GM19372 (cell line): ENCODE measurements around the gene SDF2.
"Not testable (repeated sequence)": the region's sequence is repeated elsewhere in the genome, so short reads cannot be mapped to it uniquely, and the experiment has no call there.

ENCODE experiments used
- ATAC-seq: cut with Tn5 transposase; IDR thresholded peaks from one replicate; pipeline ENCODE4 v1.9.1; 2021; ENCODE audit warnings: mild to moderate bottlenecking, low read depth, moderate library complexity; ENCODE audit not compliant: unreplicated experiment

Gene SDF2

DNA sequence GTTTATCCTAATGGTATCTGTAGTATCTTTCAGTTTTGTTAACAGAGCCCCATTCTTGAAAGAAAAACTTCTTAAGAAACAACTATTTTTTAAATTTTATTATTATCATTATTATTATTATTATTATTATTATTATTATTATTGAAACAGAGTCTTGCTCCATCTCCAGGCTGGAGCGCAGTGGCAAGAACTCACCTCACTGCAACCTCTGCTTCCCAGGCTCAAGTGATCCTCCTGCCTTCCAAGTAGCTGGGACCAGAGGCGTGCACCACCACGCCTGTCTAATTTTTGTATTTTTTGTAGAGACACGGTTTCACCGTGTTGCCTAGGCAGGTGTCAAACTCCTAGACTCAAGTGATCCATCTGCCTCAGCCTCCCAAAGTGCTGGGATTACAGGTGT, 23.7 kb upstream of the SDF2 start:
- ATAC-seq: no peak

DNA sequence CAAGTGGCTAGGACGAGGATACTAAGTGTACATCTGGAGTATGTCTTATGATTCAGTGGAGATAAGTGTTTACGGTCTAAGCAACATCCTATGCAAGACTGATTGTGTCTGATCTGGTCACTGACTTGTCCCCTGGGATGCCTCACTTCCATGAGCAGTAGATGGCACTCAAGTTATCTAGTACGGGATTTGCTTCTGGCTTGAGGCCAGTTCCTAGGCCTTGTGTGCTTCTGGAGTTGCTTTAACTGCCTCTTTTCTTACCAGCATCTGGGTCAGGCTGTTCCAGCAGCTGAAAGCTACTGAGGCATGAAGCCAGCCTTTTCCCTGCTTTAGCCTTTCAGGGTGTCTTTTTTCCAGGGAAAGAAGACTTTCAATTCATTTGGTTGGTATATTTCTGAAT, 23.3 kb upstream of the SDF2 start:
- ATAC-seq: no peak

DNA sequence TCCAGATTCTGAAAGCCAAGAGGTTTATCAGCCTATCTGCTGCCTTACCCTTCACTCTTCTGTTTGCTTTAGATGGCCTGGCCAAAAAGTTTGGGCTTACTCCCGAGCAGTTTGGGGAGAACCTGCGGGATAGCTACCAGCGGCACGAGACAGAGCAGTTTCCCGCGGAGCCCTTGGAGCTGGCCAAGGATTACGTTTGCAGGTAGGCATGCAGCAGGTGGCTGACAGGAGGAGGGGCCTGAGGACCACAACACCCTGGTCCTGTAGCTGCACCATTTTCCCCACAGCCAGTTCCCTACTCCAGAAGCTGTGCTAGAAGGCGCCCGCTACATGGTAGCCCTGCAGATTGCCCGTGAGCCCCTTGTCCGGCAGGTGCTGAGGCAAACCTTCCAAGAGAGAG, 20.9 kb upstream of the SDF2 start:
- ATAC-seq: no peak

DNA sequence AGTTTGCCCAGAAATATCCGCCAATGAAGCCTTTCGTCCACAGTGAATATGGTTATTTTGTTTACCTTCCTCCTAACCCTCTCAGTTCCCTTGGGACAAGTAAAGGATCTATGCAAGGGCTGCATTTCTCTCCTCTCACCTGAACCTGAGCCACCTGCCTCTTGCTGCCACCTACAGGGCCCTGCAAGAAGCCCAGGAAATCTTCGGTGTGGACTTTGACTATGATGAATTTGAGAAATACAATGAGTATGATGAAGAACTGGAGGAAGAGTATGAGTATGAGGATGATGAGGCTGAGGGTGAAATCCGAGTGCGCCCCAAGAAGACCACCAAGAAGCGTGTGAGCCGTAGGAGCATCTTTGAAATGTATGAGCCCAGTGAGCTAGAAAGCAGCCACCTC, 14.3 kb upstream of the SDF2 start:
- no peak for ATAC-seq

DNA sequence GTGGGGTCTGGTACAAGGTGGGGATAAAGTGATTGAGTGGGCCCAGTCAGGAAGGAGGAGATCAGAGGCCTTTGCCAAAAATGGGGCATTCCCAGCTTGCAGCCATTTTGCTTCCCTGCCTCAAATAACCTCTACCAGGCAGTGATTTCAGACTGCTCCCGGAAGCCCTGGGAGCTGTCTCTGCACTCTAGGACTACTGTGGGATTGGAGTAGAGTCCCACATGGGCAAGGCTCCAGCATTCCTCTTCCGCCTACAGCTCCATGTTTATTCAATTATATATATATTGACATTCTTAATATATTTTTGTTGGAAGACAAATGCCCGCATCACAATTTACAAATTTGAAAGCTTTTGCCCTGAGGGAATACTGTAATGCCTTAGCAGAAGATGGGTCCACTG, 13.8 kb upstream of the SDF2 start:
- no peak for ATAC-seq

DNA sequence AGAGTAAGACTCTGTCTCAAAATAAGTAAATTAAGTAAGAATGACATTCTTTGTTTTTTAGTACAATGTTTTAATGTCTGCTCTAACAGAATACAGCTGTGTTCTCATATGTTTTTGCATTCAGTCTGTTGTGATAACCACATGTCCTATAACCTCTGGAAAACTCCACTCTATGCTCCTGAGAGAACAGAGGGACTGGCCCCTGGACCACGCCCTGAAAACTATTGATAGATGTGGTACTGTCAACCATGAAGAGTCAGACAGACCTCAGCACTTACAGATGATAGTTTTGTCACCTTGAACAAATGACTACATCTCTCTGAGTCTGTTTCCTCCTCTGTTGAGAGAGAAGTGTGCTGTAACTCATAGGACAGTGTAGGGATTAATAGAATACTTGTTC, 8.2 kb upstream of the SDF2 start:
- ATAC-seq: no peak

DNA sequence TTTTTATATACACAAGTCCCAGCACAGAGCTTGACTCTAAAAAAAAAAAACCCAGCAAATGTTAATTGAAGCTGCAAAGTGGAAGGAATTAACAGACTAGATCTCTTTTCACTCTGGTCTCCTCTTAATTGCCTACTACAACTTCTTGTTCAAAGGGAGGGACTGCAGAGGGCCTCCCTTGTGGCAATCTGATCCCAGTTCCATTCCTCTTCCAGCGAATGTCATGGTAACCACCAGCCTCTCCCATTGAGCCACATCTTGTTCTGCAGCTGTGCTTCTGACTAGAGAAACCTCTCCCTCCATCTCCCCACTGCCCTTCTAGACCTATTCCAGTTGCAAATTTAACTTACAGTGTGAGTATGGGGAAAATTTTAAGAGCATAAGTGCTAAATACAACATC, 6.2 kb upstream of the SDF2 start:
- ATAC-seq: no peak

DNA sequence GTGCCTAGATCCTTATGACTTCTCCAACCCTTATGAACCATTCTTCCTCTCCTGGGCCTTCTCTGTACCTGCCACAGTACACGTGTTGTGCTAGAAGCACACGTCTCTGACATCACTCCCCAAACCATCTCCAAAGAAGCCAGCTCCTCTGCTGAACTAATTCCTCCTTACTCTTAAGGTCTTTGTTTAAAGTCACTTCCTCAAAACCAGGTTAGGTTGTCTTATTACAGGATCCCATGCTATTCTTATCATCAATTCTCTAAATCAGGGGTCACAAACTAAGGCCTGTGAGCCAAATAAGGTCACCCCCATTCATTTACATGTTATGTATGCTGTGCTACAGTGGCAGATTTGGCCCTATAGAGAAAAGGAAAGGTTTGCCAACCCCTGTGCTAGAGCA, 4.3 kb upstream of the SDF2 start:
- ATAC-seq: no peak

DNA sequence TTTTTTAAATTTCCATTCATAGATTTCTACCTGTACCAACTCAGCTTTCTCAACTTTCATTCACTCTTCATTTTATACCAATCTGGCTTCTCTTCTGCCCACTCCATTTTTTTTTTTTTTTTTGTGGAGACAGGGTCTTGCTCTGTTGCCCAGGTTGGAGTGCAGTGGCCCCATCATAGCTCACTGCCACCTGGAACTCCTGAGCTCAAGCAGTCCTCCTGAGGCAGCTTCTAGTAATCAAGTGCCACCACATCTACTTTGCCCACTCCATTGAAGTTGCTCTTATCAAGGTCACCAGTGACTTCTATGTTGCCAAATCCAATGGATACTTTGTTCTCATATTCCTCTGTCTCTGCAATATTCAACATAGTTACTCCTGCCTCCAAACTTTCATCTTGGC, 2.0 kb upstream of the SDF2 start:
- ATAC-seq: no peak

DNA sequence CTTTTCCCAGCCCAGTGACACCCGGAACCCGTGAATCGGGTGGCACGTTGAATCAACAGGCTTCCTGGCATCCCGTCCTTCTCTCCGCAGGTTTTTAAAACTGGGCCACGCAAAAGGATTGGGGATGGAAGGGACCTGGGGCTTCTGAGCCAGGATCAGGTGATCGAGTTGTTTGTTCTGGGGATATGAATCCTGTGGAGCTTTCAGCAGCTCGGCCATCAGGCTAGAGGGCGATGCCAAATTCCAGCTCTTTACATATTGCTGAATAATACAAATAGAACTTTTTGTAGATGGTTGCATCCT, 772 bp upstream of the SDF2 start:
- ATAC-seq: no peak

DNA sequence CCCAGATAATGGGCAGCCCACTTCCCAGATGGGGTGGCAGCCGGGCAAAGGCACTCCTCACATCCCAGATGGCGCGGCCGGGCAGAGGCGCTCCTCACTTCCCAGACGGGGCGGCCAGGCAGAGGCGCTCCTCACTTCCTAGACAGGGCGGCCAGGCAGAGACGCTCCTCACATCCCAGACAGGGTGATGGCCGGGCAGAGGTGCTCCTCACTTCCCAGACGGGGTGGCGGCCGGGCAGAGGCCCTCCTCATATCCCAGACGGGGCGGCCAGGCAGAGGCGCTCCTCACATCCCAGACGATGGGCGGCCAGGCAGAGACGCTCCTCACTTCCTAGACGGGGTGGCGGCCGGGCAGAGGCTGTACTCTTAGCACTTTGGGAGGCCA, 2.2 kb downstream of the SDF2 start:
- not testable (repeated sequence) for ATAC-seq

DNA sequence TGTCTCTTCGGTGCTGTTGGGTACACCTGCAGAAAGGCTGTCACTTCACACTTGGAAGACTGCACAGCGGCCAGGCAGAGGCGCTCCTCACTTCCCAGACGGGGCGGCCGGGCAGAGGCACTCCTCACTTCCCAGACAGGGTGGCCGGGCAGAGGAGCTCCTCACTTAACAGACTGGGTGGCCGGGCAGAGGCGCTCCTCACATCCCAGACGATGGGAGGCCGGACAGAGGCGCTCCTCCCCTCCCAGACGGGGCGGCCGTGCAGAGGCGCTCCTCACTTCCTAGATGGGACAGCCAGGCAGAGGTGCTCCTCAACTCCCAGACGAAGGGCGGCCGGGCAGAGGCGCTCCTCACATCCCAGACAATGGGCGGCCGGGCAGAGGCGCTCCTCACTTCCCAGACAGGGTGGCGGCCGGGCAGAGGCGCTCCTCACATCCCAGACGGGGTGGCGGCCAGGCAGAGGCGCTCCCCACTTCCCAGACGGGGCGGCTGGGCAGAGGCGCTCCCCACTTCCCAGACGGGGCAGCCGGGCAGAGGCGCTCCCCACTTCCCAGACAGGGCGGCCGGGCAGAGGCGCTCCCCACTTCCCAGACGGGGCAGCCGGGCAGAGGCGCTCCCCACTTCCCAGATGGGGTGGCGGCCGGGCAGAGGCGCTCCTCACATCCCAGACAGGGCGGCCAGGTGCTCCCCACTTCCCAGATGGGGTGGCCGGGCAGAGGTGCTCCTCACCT, 2.8 kb downstream of the SDF2 start:
- ATAC-seq: not testable (repeated sequence)

DNA sequence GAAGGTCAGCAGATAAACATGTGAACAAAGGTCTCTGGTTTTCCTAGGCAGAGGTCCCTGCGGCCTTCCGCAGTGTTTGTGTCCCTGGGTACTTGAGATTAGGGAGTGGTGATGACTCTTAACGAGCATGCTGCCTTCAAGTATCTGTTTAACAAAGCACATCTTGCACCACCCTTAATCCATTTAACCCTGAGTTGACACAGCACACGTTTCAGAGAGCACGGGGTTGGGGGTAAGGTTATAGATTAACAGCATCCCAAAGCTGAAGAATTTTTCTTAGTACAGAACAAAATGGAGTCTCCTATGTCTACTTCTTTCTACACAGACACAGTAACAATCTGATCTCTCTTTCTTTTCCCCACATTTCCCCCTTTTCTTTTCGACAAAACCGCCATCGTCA, 3.4 kb downstream of the SDF2 start:
- ATAC-seq: not testable (repeated sequence)

DNA sequence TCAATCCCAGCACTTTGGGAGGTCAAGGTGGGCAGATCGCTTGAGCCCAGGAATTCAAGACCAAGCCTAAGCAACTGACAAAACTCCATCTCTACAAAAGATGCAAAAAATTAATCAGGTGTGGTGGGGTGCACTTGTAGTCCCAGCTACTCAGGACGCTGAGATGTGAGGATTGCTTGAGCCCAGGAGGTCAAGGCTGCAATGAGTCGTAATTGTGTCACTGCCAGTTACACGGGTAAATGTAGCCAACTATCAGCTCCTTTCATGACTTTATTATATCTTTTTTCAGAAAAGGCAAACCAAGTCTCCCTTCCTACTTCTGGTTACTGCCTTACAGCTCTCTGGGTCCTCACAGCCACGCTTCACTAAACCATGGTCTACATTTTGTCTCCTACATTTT, 4.0 kb downstream of the SDF2 start:
- ATAC-seq: no peak

DNA sequence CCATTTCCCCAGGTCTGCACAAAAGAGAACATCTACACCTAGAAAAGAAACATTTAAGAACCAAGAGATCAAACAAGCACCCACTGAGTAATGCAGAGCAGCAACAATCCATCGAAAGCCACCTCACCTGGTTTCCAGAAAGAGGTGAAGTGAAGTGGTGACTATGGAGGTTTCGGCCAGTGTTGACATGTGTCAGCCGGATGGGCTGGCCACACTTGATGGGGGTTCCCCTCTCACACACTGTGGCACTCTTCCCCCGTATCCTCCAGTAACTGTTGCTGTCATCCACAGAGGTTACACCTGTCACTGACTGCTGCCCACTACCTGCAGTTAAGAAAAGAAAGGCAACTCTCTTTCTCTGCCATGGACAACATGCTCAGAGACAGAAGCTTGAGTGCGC, 6.5 kb downstream of the SDF2 start:
- ATAC-seq: no peak

DNA sequence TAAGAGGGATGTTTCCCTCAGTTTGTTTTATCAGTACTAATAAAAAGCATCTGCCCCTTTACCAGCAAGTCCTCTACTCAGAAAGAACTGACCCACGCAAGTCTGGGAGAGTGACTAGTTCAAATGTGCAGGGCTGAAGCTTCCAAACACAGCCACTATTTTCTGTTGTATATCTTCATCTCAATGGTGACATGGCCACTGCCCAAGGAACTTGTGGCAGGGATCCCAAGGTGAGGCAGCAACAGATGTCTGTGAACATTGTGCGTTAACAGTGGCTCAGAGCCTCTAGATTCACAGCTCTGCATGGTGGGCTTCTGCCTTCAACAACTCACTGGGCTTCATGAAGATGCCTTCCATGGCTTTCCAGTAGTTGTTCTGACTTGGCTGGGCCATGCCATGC, 13.0 kb downstream of the SDF2 start:
- ATAC-seq: no peak

DNA sequence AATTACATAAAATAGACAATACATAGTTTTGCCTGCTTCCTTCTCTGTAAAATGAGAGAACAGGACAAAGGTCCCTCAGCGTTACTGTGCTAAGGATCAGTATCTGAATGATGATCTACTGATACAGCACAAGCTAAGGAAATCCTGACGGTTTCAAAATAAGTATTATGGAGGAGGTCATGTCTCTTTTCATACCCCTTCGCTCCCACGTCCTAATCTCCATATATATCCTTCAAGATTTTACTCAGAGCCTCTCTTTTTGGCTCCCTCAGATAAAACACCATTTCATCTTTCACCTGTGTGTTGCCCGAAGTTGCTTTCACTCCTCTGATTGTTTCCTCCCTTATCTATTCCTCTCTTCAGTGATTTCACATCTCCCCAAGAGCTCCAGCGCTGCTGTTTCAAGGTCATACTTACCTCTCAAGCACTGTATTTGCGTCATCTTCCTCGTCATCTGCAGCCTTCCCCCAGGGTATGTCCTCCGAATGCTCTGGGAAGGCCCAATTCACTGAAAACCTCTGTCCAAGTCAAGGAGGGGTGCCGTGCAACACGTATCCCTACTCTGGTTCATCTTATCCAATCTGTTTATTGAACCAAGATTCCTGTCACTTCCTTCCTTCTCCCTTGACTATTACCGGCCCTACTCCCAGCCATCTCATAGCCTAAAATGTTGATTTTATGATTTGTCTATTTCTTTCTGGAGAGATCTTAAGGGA, 15.5 kb downstream of the SDF2 start:
- no peak for ATAC-seq

DNA sequence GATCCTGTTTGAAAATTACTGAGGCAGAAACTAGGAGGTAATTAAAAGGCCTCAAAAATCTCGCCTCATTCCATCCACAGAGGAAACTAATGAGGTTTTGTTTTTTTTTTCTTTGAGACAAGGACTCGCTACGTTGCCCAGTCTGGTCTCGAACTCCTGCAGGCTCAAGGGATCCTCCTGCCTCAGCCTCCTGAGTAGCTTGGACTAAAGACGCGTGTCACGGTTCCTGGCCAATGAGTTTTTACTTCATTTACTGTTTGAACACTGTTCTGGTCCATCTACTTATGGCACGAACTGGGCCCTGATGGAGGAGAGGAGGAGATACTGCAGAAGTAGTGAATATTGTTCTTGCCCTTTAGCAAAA, 16.1 kb downstream of the SDF2 start:
- no peak for ATAC-seq

DNA sequence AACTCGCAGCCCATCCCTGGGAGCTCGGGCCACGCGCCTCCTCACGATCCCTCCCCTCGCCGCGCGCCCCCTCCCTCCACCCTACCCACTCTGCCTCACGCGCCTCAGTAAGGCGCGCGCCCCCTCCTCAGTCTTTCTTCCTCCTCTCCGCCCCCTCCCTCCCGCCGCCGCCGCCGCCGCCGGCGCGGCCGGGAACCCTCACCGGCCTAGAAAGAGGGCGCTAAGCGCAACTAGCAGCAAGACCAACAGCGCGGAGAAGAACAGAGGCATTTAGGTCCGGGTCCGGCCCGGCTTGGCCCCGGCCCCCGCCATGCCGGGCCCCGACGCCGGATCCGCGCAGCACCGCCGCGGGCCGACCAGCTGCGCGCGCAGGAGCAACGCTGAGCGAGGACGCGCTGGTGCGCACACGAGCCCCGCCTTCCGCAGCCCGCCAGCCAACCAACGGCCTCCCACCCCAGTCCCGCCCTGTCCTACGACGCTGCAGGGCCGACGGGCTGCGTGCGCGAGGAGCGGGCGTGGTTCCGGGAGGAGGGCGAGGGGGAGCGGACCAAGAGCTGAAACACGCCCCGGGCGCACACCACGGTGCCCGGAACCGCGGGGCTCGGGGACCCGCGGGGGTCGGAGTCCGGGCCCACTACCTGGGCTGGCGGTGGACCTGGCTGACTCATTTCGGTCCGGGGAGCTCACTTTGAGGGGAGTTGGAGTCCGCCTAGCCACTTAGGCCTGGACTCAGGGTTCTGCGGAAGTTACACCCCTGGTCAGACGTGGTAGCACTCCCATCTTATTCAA, 16.7 kb downstream of the SDF2 start, which contains the start of gene BLTP2:
Gene BLTP2, minus strand, starts transcription at position 372 of the 789 bp plus-strand sequence. Its CDS starts 102 bp downstream, at position 270.
- ATAC-seq: peak; percentile 89

DNA sequence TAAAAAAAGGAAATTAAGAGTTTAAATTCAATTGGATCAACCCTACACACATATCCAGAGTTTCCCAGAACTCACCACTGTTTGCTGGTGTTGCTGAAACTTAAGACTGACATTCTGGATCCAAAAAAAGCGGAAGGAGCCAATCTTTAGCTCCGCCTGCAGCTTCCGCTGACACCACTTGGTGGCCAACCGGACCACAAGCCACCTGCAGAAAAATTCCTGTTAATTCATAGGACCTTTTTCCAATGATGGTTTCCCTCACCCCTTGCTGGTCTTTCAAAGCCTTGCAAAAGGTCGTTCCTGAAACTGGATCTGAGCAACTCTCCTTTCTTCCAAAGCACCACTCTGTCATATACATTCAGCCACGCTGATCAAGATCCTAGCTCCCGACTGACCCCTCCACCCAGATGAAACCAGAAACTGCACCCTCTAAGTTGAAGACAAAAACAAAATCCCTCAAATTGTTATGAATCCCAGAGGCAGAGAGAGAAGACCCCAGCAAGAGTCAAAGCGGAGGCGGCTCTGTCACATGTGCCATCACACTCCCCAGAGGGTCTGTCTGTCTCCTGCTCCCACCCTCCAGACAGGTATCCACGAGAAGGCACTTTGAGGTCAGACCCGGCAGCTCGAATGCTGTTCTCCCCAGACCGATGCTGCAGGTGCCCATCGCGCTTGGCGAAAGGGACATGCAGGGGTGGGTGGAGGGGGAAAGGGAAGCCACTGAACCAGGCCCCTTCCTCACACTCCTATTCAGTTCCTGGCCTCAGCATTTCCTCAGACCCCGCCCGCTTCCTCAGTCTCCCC, 17.5 kb downstream of the SDF2 start:
- no peak for ATAC-seq

DNA sequence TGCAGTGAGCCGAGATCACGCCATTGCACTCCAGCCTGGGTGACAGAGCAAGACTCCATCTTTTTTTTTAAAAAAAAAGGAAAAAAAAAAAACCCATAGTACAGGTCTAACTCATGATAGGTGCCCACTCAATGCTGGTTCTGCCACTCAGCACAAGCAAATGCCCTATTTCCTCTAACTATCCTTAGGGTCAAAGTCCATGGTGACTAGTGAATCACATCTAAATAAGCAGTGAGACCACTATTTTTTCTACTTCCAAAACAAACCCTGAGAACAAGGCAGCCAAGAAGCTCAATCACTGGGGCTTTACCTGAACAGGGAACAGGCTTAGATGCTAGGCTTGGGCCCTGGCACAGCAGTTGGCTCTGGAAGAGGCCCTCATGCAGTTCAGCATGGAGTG, 20.1 kb downstream of the SDF2 start:
- no peak for ATAC-seq
